MM.1S (cell line): ENCODE results near the gene KLHL25.

Experiments
- EZH2phosphoT487 ChIP-seq: fragments of 300-600 bp; sonication (generic); IDR thresholded peaks from 2 replicates; pipeline ENCODE4 v1.6.1; 2018; ENCODE audit warnings: antibody characterized with exemption, low read length
- TF ChIP-seq, protein P1 (sequence below): fragments of 300-600 bp; sonication (generic); IDR thresholded peaks from 2 replicates; pipeline ENCODE4 v1.5.1; 2016; ENCODE audit warnings: antibody characterized with exemption, low read length, mixed read lengths

DNA sequence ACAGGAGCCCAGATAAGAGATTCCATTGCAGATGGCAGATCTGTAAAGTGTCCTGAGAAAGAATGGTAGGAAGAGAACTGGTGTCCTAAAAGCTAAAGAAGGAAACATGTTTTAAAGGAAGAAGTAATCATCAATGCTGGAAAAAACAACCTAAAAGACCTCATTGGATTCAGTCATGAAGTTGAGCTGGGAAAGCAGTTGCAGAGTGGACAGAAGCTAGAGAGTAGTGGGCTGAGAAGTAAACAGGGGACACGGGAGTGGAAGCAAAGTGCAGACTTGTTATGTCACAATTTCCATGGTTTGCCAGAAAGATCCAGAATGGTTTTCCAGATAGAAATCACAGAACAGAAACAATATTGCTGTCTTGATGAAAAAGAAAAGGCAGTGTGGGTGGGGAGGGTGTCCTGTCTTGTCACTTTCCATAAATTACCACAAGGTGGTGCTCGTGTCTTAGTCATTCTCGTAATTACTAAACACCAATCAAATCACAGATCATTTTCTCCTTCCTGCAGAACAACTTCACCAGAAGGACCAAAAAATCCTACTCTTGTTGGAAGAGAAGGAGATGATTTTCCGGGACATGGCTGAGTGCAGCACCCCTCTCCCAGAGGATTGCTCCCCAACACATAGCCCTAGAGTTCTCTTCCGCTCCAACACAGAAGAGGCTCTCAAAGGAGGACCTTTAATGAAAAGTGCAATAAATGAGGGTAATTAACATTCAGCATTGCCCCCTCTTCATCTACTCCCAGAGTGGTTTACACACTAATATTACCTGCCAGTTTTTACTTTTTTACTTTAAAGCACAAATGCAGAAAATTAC, 64.5 kb downstream of the KLHL25 start:
- TF ChIP-seq, protein P1, sequence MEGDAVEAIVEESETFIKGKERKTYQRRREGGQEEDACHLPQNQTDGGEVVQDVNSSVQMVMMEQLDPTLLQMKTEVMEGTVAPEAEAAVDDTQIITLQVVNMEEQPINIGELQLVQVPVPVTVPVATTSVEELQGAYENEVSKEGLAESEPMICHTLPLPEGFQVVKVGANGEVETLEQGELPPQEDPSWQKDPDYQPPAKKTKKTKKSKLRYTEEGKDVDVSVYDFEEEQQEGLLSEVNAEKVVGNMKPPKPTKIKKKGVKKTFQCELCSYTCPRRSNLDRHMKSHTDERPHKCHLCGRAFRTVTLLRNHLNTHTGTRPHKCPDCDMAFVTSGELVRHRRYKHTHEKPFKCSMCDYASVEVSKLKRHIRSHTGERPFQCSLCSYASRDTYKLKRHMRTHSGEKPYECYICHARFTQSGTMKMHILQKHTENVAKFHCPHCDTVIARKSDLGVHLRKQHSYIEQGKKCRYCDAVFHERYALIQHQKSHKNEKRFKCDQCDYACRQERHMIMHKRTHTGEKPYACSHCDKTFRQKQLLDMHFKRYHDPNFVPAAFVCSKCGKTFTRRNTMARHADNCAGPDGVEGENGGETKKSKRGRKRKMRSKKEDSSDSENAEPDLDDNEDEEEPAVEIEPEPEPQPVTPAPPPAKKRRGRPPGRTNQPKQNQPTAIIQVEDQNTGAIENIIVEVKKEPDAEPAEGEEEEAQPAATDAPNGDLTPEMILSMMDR = peak; percentile 77
- TF ChIP-seq EZH2phosphoT487 = no peak
